ENCODE results near the gene GALNT7.

Gene GALNT7

DNA sequence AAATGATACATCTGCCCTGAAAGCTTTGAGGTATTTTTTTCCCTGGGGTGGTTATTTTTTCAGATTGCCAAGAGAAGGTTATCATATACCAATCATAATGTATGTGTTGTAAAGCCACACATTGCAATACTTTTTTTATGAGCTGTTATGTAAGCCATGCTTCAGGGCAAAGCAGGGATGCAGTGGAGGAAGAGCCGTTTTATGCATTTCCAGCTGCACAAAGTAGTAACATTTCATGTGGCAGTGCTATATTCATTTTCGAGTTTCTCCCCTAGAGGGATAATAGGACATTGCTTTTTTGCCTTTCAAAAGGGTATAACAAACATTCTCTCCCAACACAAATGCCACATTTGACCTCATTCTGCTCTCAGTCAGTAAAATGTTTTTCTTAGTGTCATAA is 68.5 kb downstream of the GALNT7 start:
- no peak for DNase-seq (ENCODE audit: low spot score)

DNA sequence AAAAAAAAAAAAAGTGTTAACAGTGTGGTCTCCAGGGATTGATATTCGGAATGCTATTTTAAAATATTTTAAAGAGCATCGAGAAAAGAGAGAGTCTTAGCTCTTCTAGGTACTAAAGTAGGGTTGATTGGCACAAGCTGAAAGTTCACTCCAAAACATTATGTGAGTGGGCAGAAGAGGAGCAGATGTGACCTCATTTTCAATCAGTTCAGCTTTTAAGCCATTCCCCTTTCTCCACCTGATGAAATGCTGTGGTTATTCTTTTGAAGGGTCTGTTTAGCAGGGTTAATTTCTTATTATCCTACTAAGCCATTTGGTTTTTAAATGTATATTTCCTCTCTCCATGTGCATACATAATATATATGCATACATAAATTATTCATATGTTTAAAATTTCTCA is 69.2 kb downstream of the GALNT7 start:
- no peak for DNase-seq (ENCODE audit: low spot score)

DNA sequence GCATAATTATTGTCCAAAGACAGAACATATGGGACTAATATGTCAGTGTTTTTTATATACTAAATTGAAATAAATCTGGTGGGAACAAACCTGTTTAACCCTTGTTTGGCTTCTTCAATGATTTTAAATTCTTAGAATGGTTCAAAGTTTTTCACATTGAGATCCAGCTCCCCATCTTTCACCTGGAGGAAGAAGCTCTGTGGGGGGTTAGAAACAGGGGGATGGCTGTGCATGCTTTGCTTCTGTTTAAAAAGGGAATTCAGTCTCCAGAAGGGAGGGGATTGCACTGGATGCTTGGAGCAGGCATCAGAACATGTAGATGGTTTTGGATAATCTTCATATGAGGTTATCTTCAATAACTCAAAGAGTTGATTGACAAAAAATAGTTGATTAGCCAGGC is 72.1 kb downstream of the GALNT7 start:
- no peak for DNase-seq (ENCODE audit: low spot score)

DNA sequence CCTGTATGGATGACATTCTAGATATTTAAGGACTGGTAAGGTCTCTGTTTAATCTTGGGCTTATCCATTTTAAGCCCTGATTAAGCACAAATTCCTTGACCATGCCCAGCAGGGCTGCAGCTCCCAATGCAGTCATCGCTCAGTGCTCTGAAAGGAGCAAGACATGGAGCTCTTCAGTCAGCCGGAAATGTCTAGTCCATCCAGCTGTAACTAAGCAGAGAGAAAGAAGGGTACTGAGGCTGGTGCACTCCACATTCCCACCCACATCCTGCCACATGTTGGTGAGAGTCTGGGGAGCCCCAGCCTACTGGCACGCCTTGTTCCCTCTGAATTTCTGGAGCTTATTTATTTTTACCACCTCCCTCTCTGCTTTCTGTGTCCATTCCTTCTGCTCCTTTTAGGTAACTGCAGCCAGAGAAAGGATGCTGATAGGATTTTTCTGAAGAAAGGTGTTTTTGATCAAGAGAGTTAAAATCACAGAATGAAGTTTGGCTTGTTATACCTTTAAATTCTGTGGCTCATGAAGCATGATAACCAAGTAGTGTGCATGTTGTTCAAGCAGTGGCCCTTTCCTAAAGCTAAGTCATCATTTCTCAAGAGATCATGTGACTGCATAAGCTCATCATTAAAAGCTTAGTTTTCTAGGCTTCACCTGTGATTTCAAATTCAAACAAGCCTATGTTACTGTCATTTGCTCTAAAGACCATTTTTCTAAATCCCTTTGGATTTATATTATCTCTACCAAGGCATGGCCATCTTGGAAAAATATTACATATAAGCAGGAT is 74.0 kb downstream of the GALNT7 start:
- DNase-seq (ENCODE audit: low spot score): no peak

DNA sequence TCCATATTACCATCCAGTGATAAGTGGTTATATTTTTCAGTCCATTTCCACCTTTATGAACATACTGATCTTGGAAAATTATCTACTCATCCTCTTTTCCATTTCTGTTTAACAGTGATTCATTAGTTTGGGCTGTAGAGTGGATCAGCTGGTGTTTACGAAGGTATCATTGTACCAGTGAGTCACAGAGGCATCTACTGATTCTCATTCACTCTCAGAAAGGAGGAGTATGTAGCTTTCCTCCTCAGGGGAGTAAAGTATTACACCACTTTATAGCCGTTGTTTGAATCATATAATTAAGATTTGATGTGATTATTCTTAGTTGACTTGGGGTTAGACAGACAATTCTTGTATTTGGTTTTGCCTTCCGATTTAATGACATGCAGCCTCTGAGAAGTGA is 74.7 kb downstream of the GALNT7 start:
- DNase-seq (ENCODE audit: low spot score): no peak

DNA sequence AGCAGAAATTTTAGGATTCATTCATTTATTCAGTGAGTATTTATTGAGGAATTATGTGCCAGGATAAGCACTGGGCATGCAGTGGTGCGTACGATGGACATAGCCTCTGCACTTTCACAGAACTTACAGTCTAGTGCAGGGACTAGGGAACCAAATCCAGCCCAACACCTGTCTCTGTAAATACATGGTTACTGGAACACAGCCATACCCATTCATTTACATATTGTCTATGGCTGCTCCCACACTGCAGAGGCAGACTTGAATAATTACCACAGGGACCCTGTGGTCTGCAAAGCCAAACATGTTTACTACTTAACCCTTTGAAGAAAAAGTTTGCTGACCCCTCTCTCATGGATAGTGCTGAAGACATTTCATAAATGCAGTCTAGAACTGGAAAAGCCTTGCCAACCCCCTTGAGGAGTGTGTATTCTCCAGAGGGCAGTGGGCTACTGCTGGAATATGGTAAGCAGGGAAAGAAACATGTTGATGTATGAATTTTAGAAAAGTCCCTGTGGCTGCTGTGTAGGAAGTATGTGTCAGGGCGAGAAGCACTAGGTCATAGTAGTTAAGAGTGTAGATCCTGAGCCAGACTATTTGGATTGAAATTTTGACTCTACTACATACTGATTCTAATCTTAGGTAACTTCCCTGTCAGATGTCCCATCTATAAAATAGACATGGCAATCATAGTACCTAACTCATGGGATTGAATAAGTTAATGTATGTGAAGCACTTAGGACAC is 75.5 kb downstream of the GALNT7 start:
- DNase-seq (ENCODE audit: low spot score): no peak

- no peak for DNase-seq (ENCODE audit: low spot score)
Observed at GRCh38 chr4:173245952-173246351, 77.3 kb downstream of the GALNT7 start.

GRCh38 chr4:173246719-173247118 is 78.1 kb downstream of the GALNT7 start:
- DNase-seq (ENCODE audit: low spot score): no peak

GRCh38 chr4:173247321-173247720 is 78.7 kb downstream of the GALNT7 start:
- no peak for DNase-seq (ENCODE audit: low spot score)

- no peak for DNase-seq (ENCODE audit: low spot score)
Observed at GRCh38 chr4:173248690-173249089, 80.1 kb downstream of the GALNT7 start.

GRCh38 chr4:173252024-173252935 is 83.7 kb downstream of the GALNT7 start:
- DNase-seq (ENCODE audit: low spot score): peak; percentile 98

DNA sequence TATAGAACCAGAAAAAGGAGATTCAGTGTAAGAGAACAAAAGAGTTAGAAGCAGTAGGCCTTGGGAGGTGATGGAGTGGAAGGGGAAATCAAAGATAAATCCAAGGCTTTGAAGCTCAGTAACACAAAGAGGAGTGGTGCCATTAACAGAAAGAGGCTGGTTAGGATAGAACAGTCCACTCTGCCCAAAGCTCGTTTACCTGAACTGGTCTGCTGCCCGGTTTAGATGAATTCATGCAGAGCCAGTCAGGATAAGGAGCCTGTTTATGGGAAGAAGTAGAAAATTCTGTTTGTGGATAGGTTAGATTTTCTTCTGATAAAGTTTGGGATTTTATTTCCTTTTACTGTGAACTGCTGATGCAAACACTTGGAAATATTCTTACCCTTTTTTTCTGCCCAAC is 85.0 kb downstream of the GALNT7 start:
- no peak for DNase-seq (ENCODE audit: low spot score)

DNA sequence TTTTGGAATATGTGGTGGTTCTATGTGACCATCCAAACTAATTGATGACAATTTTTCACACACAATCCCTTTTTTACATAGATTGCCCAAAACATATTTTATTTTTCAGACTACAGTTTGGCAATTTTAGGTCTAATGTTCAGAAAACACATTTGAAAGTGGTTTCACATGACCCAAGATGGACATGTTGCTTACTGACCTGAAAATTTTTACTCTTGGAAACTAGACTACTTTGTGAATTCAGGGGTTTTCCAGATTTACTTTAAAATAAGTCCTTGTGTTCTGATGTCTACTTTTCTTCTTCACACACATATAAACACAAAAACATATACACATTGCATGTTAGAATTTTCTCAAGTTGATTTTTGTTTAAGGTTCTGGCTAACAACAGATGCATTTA is 86.0 kb downstream of the GALNT7 start:
- no peak for DNase-seq (ENCODE audit: low spot score)

DNA sequence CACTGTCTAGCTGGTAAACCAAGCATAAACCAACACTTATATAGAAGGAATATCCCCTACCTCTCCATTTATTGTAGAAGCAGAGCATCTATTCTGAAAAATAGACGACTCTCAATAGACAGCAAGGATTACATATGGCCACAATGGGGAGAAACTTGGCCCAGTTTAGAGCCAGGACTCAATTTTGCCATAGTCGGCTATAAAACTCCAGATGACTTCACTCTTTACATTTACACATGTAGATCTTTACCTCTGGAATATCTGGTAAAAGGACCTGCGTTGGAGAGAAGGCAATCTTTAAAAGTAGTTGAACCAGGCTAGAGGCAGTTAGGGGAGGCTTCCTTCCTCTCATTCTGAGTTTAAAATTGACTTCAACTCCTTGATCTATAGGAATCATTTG is 88.2 kb downstream of the GALNT7 start:
- no peak for DNase-seq (ENCODE audit: low spot score)

DNA sequence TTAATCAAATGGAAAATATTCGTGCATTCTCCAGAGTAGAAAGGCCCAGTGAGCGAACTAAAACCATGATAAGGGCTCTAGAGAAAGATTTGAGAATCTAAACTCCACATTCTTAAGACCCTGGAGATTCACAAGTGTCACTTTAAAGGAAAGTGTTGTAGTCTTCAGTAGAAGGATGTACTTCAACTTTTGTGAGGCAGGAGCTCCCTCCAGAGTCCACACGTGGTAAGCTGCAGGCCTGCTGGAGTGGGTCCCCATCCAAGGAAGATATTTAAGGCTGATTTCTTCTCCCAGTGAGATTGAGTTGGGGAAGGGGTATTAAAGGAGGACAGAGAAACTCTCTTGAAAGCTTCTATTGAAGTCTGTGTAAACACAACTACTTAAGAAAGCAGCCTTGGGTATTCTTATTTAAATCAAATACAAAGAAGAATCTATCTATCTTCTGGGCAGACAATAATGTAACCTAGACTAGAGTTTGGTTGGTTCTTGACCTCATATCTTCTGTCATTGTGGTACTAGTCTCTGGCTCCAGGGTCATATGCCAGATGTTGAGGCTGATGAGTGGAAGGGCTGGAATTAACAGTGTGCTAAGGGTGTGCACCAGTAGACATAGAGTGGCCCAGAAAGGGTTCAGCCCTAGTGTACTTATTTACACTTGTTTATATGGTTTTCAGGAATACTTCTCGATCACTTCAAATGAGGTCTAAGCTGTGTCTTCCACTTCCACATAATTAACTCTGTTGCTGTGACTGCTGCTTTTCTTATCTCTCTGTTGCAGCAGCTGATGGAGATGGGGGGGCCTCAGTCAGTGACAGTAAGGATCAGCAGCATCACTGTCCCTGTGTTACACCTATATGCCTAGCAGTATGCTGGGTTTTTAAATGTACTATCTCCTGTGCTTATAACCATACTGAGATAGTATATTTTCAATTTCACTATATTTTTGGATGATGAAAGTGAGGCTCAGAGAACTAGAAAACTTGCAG is 89.4 kb downstream of the GALNT7 start:
- peak; percentile 52 for DNase-seq (ENCODE audit: low spot score)

DNA sequence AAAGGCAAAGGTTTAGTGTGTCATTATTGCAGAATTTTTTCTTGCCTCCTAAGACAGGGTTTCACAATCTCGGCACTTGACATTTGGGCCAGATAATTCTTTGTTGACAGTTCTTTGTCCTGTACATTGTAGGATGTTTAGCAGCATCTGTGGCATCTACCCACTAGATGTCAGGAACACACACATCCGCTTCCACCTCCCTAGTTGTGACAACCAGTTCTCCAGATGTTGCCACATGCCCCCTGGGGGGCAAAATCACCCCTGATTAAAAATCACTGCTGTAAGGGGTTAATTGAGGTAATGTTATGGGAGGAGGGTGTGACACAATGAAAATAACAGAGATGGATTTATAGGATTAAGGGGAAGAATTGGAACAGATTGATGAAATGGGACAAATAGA is 90.3 kb downstream of the GALNT7 start:
- DNase-seq (ENCODE audit: low spot score): no peak

- DNase-seq (ENCODE audit: low spot score): no peak
Observed at GRCh38 chr4:173259310-173259709, 90.7 kb downstream of the GALNT7 start.

DNA sequence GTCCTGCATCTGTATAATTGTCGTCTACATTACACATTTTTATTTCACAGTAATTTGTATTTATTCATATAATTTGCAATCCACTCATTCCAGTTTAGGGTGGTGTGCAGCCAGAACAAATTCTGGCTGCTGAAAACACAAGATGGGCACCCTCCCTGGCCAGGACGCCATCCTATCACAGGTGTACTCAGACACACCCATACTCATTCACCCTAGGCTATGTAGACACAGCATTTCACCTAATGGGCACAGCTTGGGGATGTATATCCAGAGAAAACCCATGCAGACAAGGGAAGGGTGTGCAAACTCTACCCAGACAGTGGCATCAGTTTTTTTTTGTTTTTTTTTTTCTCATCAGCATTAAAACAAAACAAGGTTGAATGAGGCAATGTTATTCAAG is 92.4 kb downstream of the GALNT7 start:
- no peak for DNase-seq (ENCODE audit: low spot score)

DNA sequence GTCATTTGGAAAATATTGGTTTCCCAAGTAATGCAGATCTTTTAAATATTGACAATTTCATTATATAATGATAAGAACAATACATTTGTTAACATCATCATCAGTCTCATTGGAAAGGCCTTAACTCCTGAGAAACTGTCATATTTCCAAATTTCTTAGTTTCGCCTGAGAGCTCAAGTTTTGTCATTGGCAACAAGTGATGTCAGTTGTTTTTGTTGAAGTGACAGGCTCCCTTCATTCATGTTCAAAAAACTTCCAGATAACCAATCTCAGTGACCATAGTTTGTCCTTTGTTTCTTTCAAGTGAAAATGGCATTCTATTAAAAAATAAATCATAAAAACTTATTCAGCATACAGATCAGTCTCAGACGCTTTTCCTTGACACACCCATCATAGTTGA is 93.8 kb downstream of the GALNT7 start:
- no peak for DNase-seq (ENCODE audit: low spot score)

- DNase-seq (ENCODE audit: low spot score): no peak
Observed at GRCh38 chr4:173264245-173264644, 95.6 kb downstream of the GALNT7 start.

- DNase-seq (ENCODE audit: low spot score): peak; percentile 46
Observed at GRCh38 chr4:173264684-173265185, 96.1 kb downstream of the GALNT7 start.
